ENCODE data around the gene PRDM8.

DNA sequence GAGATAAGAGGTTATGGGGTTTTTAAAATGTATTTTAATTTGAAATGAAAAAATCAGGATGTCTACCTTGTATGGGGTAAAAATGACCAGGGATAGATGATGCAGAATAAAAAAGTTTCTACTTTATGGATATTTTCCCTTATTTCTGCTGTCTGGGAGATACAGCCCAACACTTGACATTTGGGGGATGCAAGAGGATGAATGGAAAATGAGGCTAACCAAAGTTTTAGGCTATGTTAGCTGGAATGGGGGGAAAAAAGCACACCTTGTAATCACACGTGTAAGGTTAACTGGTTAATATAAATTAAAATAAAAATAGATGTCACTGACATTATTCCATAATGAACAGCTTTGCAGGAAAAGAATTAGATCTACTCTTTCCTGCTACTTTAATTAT lies 1.1 kb downstream of the PRDM8 start:
- TF ChIP-seq, protein P1, sequence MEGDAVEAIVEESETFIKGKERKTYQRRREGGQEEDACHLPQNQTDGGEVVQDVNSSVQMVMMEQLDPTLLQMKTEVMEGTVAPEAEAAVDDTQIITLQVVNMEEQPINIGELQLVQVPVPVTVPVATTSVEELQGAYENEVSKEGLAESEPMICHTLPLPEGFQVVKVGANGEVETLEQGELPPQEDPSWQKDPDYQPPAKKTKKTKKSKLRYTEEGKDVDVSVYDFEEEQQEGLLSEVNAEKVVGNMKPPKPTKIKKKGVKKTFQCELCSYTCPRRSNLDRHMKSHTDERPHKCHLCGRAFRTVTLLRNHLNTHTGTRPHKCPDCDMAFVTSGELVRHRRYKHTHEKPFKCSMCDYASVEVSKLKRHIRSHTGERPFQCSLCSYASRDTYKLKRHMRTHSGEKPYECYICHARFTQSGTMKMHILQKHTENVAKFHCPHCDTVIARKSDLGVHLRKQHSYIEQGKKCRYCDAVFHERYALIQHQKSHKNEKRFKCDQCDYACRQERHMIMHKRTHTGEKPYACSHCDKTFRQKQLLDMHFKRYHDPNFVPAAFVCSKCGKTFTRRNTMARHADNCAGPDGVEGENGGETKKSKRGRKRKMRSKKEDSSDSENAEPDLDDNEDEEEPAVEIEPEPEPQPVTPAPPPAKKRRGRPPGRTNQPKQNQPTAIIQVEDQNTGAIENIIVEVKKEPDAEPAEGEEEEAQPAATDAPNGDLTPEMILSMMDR (IDR thresholded peaks at IDR 0.05; ENCODE audit: low read depth, low read length, poor library complexity, severe bottlenecking): no peak
- TF ChIP-seq EZH2phosphoT487 (IDR thresholded peaks at IDR 0.05; ENCODE audit: borderline replicate concordance, low read length): no peak

Measured in DOHH2 (cell line).